MM.1S (cell line): ENCODE results near the gene LIN7B.

Source experiments
- CTCF ChIP-seq: fragments of 300-600 bp; sonication (generic); IDR thresholded peaks from 2 replicates; pipeline ENCODE4 v1.5.1; 2016; ENCODE audit warnings: antibody characterized with exemption, low read length, mixed read lengths
- EZH2 ChIP-seq: fragments of 300-600 bp; sonication (generic); optimal IDR thresholded peaks from 2 replicates; pipeline ENCODE3; 2017; ENCODE audit warnings: low read depth, mild to moderate bottlenecking, antibody characterized with exemption, low read length, mixed read lengths

- TF ChIP-seq EZH2 (no peak), CTCF (no peak)
Measured at GRCh38 chr19:49110567-49110966, 3.6 kb upstream of the LIN7B start.
